Measurements from ENCODE around the gene ZNF316.
A peak's percentile ranks its signal among the peaks of the same experiment; 100 is the strongest.

The ZNF316 gene

GRCh38 chr7:6701860-6702259 lies 64.7 kb downstream of the ZNF316 start:
- peak; percentile 32 for DNase-seq
